ENCODE data around the gene BRICD5. TPM values are rescaled to one million over a fixed set of nuclear protein-coding genes. Genes with fewer than 3 reads are reported as not detected.

Gene BRICD5
- total and polyA plus RNA-seq, 7 donors = 0.86 to 5.3 (median 3.0) TPM

DNA sequence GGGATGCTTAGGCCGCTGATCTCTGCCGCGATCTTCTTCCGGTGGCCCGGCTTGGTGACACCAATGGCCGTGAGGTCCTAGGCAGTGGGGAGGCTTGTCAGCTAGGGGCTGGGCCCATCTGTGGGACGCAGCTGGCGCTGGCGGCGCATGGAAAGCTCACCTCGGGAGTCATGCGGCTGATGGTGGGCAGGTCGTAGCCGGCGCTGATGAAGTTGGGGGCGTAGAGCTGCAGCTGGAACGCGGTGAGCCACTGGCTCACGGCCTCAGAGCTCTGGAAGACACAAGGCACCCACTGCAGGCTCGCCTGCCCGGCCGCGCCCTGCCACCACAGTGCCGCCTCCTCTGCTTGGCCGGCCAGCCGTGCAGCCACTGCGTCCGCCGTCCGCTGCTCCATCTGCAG lies 27.0 kb downstream of the BRICD5 start:
- no peaks in the 10 kb centered on the region for H3K27me3 ChIP-seq (ENCODE audit: insufficient read depth in 3 of 3, low read length in 2 of 3)
- no peaks in the 10 kb centered on the region for H3K36me3 ChIP-seq (ENCODE audit: insufficient read depth in 1 of 2, low read depth in 1 of 2)
- H3K9me3 ChIP-seq = no peaks in the 10 kb centered on the region
- 86 to 88% (median 87%) methylated on average over 23 to 30 of the region's 30 CpGs for WGBS, 3 donors
- DNase-seq (no peak), ATAC-seq (no peak)
- H3K27ac ChIP-seq = no peak overlapping the region
- TF ChIP-seq, protein P1, sequence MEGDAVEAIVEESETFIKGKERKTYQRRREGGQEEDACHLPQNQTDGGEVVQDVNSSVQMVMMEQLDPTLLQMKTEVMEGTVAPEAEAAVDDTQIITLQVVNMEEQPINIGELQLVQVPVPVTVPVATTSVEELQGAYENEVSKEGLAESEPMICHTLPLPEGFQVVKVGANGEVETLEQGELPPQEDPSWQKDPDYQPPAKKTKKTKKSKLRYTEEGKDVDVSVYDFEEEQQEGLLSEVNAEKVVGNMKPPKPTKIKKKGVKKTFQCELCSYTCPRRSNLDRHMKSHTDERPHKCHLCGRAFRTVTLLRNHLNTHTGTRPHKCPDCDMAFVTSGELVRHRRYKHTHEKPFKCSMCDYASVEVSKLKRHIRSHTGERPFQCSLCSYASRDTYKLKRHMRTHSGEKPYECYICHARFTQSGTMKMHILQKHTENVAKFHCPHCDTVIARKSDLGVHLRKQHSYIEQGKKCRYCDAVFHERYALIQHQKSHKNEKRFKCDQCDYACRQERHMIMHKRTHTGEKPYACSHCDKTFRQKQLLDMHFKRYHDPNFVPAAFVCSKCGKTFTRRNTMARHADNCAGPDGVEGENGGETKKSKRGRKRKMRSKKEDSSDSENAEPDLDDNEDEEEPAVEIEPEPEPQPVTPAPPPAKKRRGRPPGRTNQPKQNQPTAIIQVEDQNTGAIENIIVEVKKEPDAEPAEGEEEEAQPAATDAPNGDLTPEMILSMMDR (IDR thresholded peaks at IDR 0.05) = no peak
- no peak overlapping the region for H3K4me3 ChIP-seq
- intact Hi-C loops (cut with DNase I) = no loop called here
- no peaks in the 10 kb centered on the region for H3K4me1 ChIP-seq

DNA sequence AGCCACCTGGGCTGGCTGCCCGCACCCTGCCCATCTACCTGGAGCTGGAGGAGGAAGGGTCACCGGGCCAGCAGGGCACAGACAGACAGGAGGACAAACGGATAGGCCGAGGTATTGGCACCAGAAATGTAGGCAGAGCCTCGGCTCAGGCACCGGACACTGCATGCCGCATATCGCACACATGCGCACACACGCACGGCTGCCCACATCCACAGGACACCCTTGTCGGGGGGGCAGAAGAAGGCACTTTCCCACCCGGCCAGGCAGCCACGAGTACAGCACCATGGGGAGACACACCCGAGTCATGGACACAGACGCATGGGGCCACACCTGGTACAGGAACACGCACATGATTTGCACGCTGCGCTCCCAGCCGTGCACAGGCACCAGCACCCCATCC lies 28.7 kb downstream of the BRICD5 start:
- intact Hi-C loops (cut with DNase I) = no loop called here
- Histone ChIP-seq H3K36me3 (ENCODE audit: insufficient read depth in 1 of 2, low read depth in 1 of 2) (peaks cover 3 to 14% of the 10 kb centered on the region in 2 donors), H3K9me3 (no peaks in the 10 kb centered on the region), H3K4me1 (no peaks in the 10 kb centered on the region), H3K27me3 (ENCODE audit: insufficient read depth in 3 of 3, low read length in 2 of 3) (no peaks in the 10 kb centered on the region), H3K4me3 (no peak overlapping the region), H3K27ac (no peak overlapping the region)
- ATAC-seq (no peak), DNase-seq (no peak)
- TF ChIP-seq, protein P1 (IDR thresholded peaks at IDR 0.05) = no peak
- 83 to 94% (median 83%) methylated on average over 19 to 20 of the region's 20 CpGs for WGBS, 3 donors

DNA sequence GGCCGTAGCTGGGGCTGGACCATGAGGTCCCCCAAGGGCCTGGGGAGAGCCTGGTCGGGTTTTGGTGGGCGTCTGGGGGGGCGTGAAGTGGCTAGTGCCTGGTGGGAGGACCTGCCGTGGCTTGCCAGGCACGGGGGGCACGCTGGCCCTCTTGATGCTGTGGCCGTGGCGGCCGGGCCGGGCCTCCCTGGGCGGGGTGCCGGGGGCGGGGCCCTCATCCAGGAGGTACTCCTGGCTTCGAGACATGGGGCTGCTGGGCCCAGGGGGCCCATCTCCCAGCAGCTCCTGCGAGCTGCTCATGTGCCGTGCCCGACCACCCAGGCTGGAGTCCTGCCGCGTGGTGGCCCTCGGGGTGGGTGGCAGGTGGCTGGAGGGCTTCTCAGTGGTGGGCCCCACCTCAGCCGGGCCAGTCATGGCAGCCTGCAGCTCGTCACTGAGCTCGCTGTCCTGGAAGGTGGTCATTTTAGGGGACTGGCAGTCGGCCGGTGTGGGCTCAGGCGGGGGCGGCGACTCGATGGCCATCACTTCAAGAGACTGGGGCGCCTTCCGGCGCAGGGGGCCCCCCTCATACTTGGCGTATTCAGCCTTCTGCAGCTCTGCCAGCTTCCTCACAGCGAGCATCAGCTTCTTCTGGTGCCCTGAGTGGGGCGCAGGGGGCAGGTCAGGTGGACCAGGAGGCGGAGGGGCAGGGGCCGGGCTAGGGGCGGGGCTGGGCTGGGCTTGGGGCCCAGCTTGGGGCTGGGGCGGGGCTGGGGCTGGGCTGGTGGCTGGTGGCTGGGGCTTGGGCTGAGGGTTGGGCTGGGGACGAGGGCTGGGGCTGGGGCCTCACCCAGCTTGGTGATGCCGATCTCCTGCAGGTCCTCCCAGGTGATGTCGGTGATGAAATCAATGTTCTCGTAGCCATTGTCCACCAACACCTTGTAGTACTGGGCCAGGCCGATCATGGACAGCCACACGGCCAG lies 29.4 kb downstream of the BRICD5 start:
- ATAC-seq (no peak), DNase-seq (no peak)
- intact Hi-C loops (cut with DNase I) = no loop called here
- H3K9me3 ChIP-seq = no peaks in the 10 kb centered on the region
- TF ChIP-seq, protein P1 (IDR thresholded peaks at IDR 0.05) = no peak
- no peak overlapping the region for H3K27ac ChIP-seq
- WGBS, 3 donors = 69 to 78% (median 75%) methylated on average over 40 to 46 of the region's 46 CpGs
- H3K4me1 ChIP-seq = no peaks in the 10 kb centered on the region
- H3K27me3 ChIP-seq (ENCODE audit: insufficient read depth in 3 of 3, low read length in 2 of 3) = no peaks in the 10 kb centered on the region
- H3K36me3 ChIP-seq (ENCODE audit: insufficient read depth in 1 of 2, low read depth in 1 of 2) = peaks cover 3 to 21% of the 10 kb centered on the region in 2 donors
- no peak overlapping the region for H3K4me3 ChIP-seq

DNA sequence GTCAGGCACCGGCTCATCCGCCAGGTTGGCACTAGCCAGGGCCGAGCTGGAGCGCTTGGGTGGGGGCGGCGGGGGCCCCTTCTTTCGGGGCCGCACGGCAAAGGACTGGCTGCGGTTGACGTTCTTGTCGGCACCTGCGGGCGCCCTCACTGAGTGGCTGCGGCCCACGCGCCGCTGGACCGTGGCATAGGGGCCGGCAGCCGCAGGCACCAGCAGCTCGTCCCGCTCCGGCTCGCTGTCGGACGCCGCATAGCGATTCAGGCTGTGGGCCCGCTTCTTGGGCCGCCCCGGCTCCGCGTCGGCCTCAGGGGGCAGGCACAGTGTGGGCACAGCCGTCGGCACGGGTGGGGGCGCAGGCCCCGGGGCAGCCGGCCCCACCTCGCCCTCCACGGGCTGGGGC lies 30.2 kb downstream of the BRICD5 start:
- ATAC-seq (no peak), DNase-seq (no peak)
- intact Hi-C loops (cut with DNase I) = no loop called here
- WGBS, 3 donors = 91 to 94% (median 94%) methylated on average over 36 to 43 of the region's 43 CpGs
- Histone ChIP-seq H3K9me3 (no peaks in the 10 kb centered on the region), H3K36me3 (ENCODE audit: insufficient read depth in 1 of 2, low read depth in 1 of 2) (peaks cover 3 to 29% of the 10 kb centered on the region in 2 donors), H3K4me1 (no peaks in the 10 kb centered on the region), H3K4me3 (no peak overlapping the region), H3K27me3 (ENCODE audit: insufficient read depth in 3 of 3, low read length in 2 of 3) (no peaks in the 10 kb centered on the region), H3K27ac (no peak overlapping the region)
- TF ChIP-seq, protein P1 (IDR thresholded peaks at IDR 0.05) = no peak

Measured in psoas muscle (tissue), 8 donors.